Fibroblast of villous mesenchyme (primary cell): ENCODE results near the gene KLF9. TPM values are rescaled to one million over a fixed set of nuclear protein-coding genes. Genes with fewer than 3 reads are reported as not detected.

Source experiments
- DNase-seq: peaks from one replicate; pipeline ENCODE4 v3.0.0-alpha.2; 2010; ENCODE audit warnings: low read depth
- H3K4me3 ChIP-seq: 2 replicates; pipeline ENCODE4 v1.5.1; 2011; ENCODE audit warnings: low read depth, mild to moderate bottlenecking, low read length
- CTCF ChIP-seq: IDR thresholded peaks from 2 replicates; pipeline ENCODE4 v1.5.1; 2012; ENCODE audit warnings: low read depth, mild to moderate bottlenecking, low read length; ENCODE audit not compliant: insufficient read depth
- total RNA-seq: library from RNA; depleted of rRNA; stranded (reverse); fragments of >200 nt; gene quantifications from 2 replicates; pipeline ENCODE4 v1.2.3, GENCODE V29; 2012

KLF9 gene
- total RNA-seq, 1 donor: 37.1 TPM

GRCh38 chr9:70400107-70400892, 14.2 kb downstream of the KLF9 start:
- no peak for DNase-seq
- TF ChIP-seq CTCF: no peak
- H3K4me3 ChIP-seq: no peak overlapping the region

GRCh38 chr9:70399141-70399540, 15.3 kb downstream of the KLF9 start:
- H3K4me3 ChIP-seq: no peak overlapping the region
- DNase-seq: no peak

GRCh38 chr9:70398145-70398556, 16.3 kb downstream of the KLF9 start:
- no peak for DNase-seq
- no peak overlapping the region for H3K4me3 ChIP-seq
- no peak for TF ChIP-seq CTCF

More at GRCh38 chr9:70399141-70399540, 15.3 kb downstream of the KLF9 start:
- no peak for TF ChIP-seq CTCF

GRCh38 chr9:70395652-70396051, 18.8 kb downstream of the KLF9 start:
- H3K4me3 ChIP-seq: no peak overlapping the region
- TF ChIP-seq CTCF: no peak
- DNase-seq: no peak

GRCh38 chr9:70392850-70393249, 21.6 kb downstream of the KLF9 start:
- no peak overlapping the region for H3K4me3 ChIP-seq
- no peak for TF ChIP-seq CTCF
- no peak for DNase-seq

- H3K4me3 ChIP-seq: no peak overlapping the region
- peak; percentile 22 for TF ChIP-seq CTCF
- no peak for DNase-seq
Observed at GRCh38 chr9:70392189-70392588, 22.3 kb downstream of the KLF9 start.

- no peak overlapping the region for H3K4me3 ChIP-seq
Observed at GRCh38 chr9:70390933-70391341, 23.5 kb downstream of the KLF9 start.

More at GRCh38 chr9:70390933-70391341, 23.5 kb downstream of the KLF9 start:
- no peak for DNase-seq
- TF ChIP-seq CTCF: no peak
